ENCODE data around the gene RAD51B. TPM values are rescaled to one million over a fixed set of nuclear protein-coding genes. Genes with fewer than 3 reads are reported as not detected.
A peak's percentile ranks its signal among the peaks of the same experiment; 100 is the strongest.

RAD51B gene
- total and polyA plus RNA-seq, 2 of the 13 experiments (the other 11 are each of a cell fraction or from before 2014, with no cell fraction given): 7.0 to 9.5 TPM

- TF ChIP-seq ONECUT2 (CRISPR knock-in tag; IDR thresholded peaks at IDR 0.05): no peak
- TF ChIP-seq ZNF549 (CRISPR knock-in tag; IDR thresholded peaks at IDR 0.05): no peak
- no peak for TF ChIP-seq IRF9 (CRISPR knock-in tag; IDR thresholded peaks at IDR 0.05; ENCODE audit: borderline replicate concordance)
- 0 out of 2 replicates have a peak, but pooled peaks have one; percentile 10 for TF ChIP-seq MED1 (CRISPR knock-in tag; IDR thresholded peaks at IDR 0.05)
- no peak for TF ChIP-seq EHMT2 (IDR thresholded peaks at IDR 0.05; ENCODE audit: borderline replicate concordance, low read depth, low read length)
- TF ChIP-seq ZMYM3 (CRISPR knock-in tag; IDR thresholded peaks at IDR 0.05): no peak
Observed at GRCh38 chr14:68521557-68521901, 702.0 kb downstream of the RAD51B start (continued).

- POLR2A ChIA-PET: interaction anchor here (0.6 to 2.0 kb wide), 8 partner anchors 12 to 273 kb away, joined by 3 to 10 read pairs (median 4); no protein-coding TSS in a partner anchor
- Histone ChIP-seq H3K27ac (ENCODE audit: extremely low read length, insufficient read depth, low read length) (peak overlapping the region; percentile 84), H3K79me2 (ENCODE audit: insufficient read depth, low read length) (no peaks in the 10 kb centered on the region), H3K9me3 (ENCODE audit: low read length) (no peaks in the 10 kb centered on the region), H3K27me3 (ENCODE audit: control insufficient read depth in 1 of 2, insufficient read depth in 2 of 2, low read length in 2 of 2) (no peaks in the 10 kb centered on the region), H3K4me3 (replicated peaks in 1 of 3; ENCODE audit: insufficient read depth in 1 of 3, low read depth in 2 of 3, low read length in 3 of 3) (peak overlapping the region in 2 of 3 experiments; percentile 47 to 67; a peak in 3 of 6 replicates), H3K4me1 (ENCODE audit: insufficient read depth, low read length) (peaks cover 69% of the 10 kb centered on the region), H2AFZ (ENCODE audit: low read length) (no peak overlapping the region), H4K20me1 (ENCODE audit: insufficient read depth, low read length) (no peaks in the 10 kb centered on the region), H3K4me2 (ENCODE audit: low read depth, low read length) (peak overlapping the region; percentile 83), H3K9ac (ENCODE audit: insufficient read depth, low read depth, low read length) (peak overlapping the region; percentile 64), H3K36me3 (replicated peaks in 1 of 2; ENCODE audit: control insufficient read depth in 1 of 2, insufficient read depth in 2 of 2, low read length in 2 of 2) (no peaks in the 10 kb centered on the region)
- TF ChIP-seq ZNF768 (CRISPR knock-in tag; IDR thresholded peaks at IDR 0.05) (peak; percentile 87), PPARG (CRISPR knock-in tag; conservative IDR thresholded peaks at IDR 0.05) (no peak)
- TF ChIP-seq, protein P1, sequence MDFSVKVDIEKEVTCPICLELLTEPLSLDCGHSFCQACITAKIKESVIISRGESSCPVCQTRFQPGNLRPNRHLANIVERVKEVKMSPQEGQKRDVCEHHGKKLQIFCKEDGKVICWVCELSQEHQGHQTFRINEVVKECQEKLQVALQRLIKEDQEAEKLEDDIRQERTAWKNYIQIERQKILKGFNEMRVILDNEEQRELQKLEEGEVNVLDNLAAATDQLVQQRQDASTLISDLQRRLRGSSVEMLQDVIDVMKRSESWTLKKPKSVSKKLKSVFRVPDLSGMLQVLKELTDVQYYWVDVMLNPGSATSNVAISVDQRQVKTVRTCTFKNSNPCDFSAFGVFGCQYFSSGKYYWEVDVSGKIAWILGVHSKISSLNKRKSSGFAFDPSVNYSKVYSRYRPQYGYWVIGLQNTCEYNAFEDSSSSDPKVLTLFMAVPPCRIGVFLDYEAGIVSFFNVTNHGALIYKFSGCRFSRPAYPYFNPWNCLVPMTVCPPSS (IDR thresholded peaks at IDR 0.05): no peak
- in situ Hi-C loops (cut with HindIII; ENCODE audit: extremely low pct_ligation_motif_present, low pct_unique_long_range_greater_than_20kb) (no loop called here), intact Hi-C loops (cut with micrococcal nuclease; ENCODE audit: unreplicated experiment) (loop anchor here (5.0 kb wide), 2 partner anchors 55 to 60 kb away; no protein-coding TSS in a partner anchor)
- BruUV-seq (replicated peaks): no TSS peak
- ATAC-seq (peak; percentile 21), DNase-seq (ENCODE audit: low spot score) (no peak), FAIRE-seq (no peak)
- 29% methylated on average over 7 of the region's 8 CpGs for WGBS (ENCODE audit: low lambda C conversion rate)
- CTCF ChIA-PET (ENCODE audit: low intra/inter-chr PET ratio, low total read pairs): no interaction called here
Observed at GRCh38 chr14:68521961-68522509, 702.5 kb downstream of the RAD51B start.

Measured in HepG2 (cell line).